ENCODE results near the gene VAPA.

The VAPA gene

DNA sequence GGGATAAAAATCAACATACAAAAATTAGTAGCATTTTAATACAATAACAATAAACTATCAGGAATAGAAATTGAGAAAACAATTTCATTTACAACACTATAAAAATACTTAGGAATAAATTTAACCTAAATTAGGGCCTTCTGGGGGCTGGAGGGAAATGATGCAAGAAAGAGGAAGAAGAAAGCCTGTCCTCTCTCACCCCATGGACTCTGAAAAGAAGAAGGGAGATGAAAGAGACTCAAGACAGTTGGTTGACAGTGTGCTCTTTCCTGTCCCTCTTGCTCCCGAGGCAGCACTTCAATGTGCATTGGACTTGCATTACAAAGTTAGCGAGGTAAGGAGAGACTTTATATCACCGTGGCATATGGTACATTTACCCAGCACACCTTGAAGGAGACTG, 88.5 kb downstream of the VAPA start:
- no peak overlapping the region for H3K9ac ChIP-seq (ENCODE audit: low read length)
- no peaks in the 10 kb centered on the region for H3K27me3 ChIP-seq (ENCODE audit: control insufficient read depth, insufficient read depth, low read length)
- H3K4me1 ChIP-seq (ENCODE audit: control insufficient read depth, low read depth, low read length) = no peaks in the 10 kb centered on the region
- H3K27ac ChIP-seq (ENCODE audit: low read length) = no peak overlapping the region
- H3K9me3 ChIP-seq (ENCODE audit: control insufficient read depth, low read depth, low read length) = no peaks in the 10 kb centered on the region
- H3K36me3 ChIP-seq (ENCODE audit: control insufficient read depth, low read depth, low read length) = no peaks in the 10 kb centered on the region
- H3K4me3 ChIP-seq (ENCODE audit: low read length) = no peak overlapping the region

GRCh38 chr18:10003281-10003680, 89.5 kb downstream of the VAPA start:
- Histone ChIP-seq H3K9ac (ENCODE audit: low read length) (no peak overlapping the region), H3K27ac (ENCODE audit: low read length) (no peak overlapping the region), H3K27me3 (ENCODE audit: control insufficient read depth, insufficient read depth, low read length) (no peaks in the 10 kb centered on the region), H3K9me3 (ENCODE audit: control insufficient read depth, low read depth, low read length) (no peaks in the 10 kb centered on the region), H3K4me1 (ENCODE audit: control insufficient read depth, low read depth, low read length) (no peaks in the 10 kb centered on the region), H3K4me3 (ENCODE audit: low read length) (no peak overlapping the region), H3K36me3 (ENCODE audit: control insufficient read depth, low read depth, low read length) (no peaks in the 10 kb centered on the region)

- Histone ChIP-seq H3K27ac (ENCODE audit: low read length) (no peak overlapping the region), H3K4me1 (ENCODE audit: control insufficient read depth, low read depth, low read length) (no peaks in the 10 kb centered on the region), H3K9ac (ENCODE audit: low read length) (no peak overlapping the region), H3K36me3 (ENCODE audit: control insufficient read depth, low read depth, low read length) (no peaks in the 10 kb centered on the region), H3K4me3 (ENCODE audit: low read length) (no peak overlapping the region), H3K9me3 (ENCODE audit: control insufficient read depth, low read depth, low read length) (no peaks in the 10 kb centered on the region), H3K27me3 (ENCODE audit: control insufficient read depth, insufficient read depth, low read length) (no peaks in the 10 kb centered on the region)
Observed at GRCh38 chr18:10003866-10004265, 90.0 kb downstream of the VAPA start.

DNA sequence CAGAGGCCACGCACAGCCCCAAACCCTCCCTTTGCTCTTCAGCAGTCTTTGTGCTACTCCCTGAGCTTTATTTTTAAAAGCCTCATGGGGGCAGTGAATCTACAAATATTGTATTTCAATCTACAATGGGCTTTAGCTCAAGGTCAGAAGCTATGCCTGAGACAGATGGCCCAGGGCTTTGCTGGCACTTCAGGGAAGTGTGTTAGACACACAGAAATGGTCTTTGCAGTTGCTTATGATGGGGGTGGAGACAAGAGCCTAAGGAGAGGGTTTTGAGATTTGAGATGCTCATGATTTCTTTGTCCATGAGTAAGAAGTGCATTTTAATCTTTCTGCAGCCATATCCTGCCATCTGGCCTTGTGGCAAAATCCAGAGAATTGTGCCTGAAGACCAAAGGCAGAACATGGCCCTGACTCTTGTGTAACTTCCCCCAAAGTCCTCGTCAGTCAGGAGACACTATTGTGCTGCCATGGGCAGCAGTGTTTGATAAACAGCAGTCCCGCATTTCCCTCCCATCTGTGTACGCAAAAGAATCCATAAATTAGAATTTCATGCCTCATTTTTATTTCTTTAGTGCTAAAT, 92.6 kb downstream of the VAPA start:
- H3K4me1 ChIP-seq (ENCODE audit: control insufficient read depth, low read depth, low read length) = no peaks in the 10 kb centered on the region
- H3K4me3 ChIP-seq (ENCODE audit: low read length) = no peak overlapping the region
- no peak overlapping the region for H3K27ac ChIP-seq (ENCODE audit: low read length)
- H3K27me3 ChIP-seq (ENCODE audit: control insufficient read depth, insufficient read depth, low read length) = no peaks in the 10 kb centered on the region
- no peak overlapping the region for H3K9ac ChIP-seq (ENCODE audit: low read length)
- no peaks in the 10 kb centered on the region for H3K9me3 ChIP-seq (ENCODE audit: control insufficient read depth, low read depth, low read length)
- H3K36me3 ChIP-seq (ENCODE audit: control insufficient read depth, low read depth, low read length) = no peaks in the 10 kb centered on the region

DNA sequence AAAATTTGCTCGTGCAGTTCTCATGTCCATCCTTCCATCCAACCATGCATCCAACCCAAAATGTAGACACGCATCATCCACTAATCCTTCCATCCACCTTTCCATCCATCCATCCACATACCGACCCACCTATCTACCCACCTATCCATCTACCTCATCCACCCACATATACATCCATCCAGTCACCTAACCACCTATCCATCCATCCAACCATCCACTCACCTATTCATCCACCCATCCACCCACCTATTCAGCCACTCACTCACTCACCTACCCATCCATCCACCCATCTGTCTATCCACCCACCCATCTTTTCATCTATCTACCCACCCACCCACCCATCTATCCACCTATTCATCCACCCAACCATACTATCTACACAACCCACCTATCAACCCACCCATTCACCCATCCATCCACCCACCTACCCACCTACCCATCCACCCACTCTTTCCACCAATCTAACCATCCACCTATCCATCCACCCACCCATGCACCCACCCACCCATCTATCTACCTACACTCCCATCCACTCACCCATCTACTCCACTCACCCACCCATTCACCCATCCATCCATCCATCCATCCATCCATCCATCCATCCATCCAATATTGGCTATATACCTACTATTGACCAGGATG, 94.3 kb downstream of the VAPA start:
- H3K27me3 ChIP-seq (ENCODE audit: control insufficient read depth, insufficient read depth, low read length) = no peaks in the 10 kb centered on the region
- no peaks in the 10 kb centered on the region for H3K4me1 ChIP-seq (ENCODE audit: control insufficient read depth, low read depth, low read length)
- no peak overlapping the region for H3K4me3 ChIP-seq (ENCODE audit: low read length)
- no peaks in the 10 kb centered on the region for H3K9me3 ChIP-seq (ENCODE audit: control insufficient read depth, low read depth, low read length)
- H3K36me3 ChIP-seq (ENCODE audit: control insufficient read depth, low read depth, low read length) = no peaks in the 10 kb centered on the region
- H3K27ac ChIP-seq (ENCODE audit: low read length) = no peak overlapping the region
- no peak overlapping the region for H3K9ac ChIP-seq (ENCODE audit: low read length)

Measured in iPS-18a (cell line).